H1 (cell line): ENCODE data around the gene MAGI2. TPM values are rescaled to one million over a fixed set of nuclear protein-coding genes. Genes with fewer than 3 reads are reported as not detected.

ENCODE experiments used
- CTCF ChIA-PET: fragments of 300-600 bp; sonication (Branson Sonifier 250); formaldehyde crosslinking; loops from one replicate; lab custom pipeline; 2021; ENCODE audit not compliant: partially characterized antibody; lab: Charles Lee
- POLR2A ChIA-PET: fragments of 300-600 bp; sonication (Branson Sonifier 250); formaldehyde crosslinking; loops from one replicate; lab custom pipeline; 2021; ENCODE audit warnings: inconsistent platforms; ENCODE audit not compliant: partially characterized antibody; lab: Charles Lee
- DNase-seq, 2 experiments: peaks; one replicate each; pipeline versions ENCODE4 v3.0.0 to v3.0.0-alpha.2; 2010 to 2022; ENCODE audit warnings: low spot score in 2 of 2, low read depth in 1 of 2, mixed read lengths in 1 of 2
- FAIRE-seq: peaks from 2 replicates; lab custom pipeline; 2011; peaks lifted over from hg19 to GRCh38; lab: Jason Lieb, UNC
- H2AFZ ChIP-seq: 2 replicates; pipeline ENCODE4 v1.8.1; 2012; ENCODE audit warnings: low read length, inconsistent platforms
- H2AK5ac ChIP-seq: 2 replicates; pipeline ENCODE4 v1.6.1; 2013; ENCODE audit warnings: low read depth, low read length
- H2BK120ac ChIP-seq: replicated peaks from 2 replicates; pipeline ENCODE3; 2013; ENCODE audit warnings: low read depth, low read length, inconsistent platforms
- H2BK12ac ChIP-seq: 2 replicates; pipeline ENCODE4 v1.6.1; 2013; ENCODE audit warnings: low read depth, low read length
- H2BK15ac ChIP-seq: 2 replicates; pipeline ENCODE4 v1.6.1; 2013; ENCODE audit warnings: low read length
- H2BK20ac ChIP-seq: 2 replicates; pipeline ENCODE4 v1.6.1; 2013; ENCODE audit warnings: low read length
- H2BK5ac ChIP-seq: 2 replicates; pipeline ENCODE4 v1.6.1; 2013; ENCODE audit warnings: low read depth, low read length
- H3K14ac ChIP-seq: 2 replicates; pipeline ENCODE4 v1.6.1; 2013; ENCODE audit warnings: inconsistent platforms; ENCODE audit not compliant: insufficient read length
- H3K18ac ChIP-seq: 2 replicates; pipeline ENCODE4 v1.6.1; 2013; ENCODE audit warnings: low read length; ENCODE audit errors: extremely low read depth
- H3K23ac ChIP-seq: 2 replicates; pipeline ENCODE4 v1.6.1; 2013; ENCODE audit warnings: inconsistent platforms; ENCODE audit not compliant: insufficient read length
- H3K23me2 ChIP-seq: 2 replicates; pipeline ENCODE4 v1.6.1; 2013; ENCODE audit warnings: low read depth, low read length
- H3K27ac ChIP-seq: 2 replicates; pipeline ENCODE4 v1.6.1; 2011; ENCODE audit warnings: low read depth, low read length, inconsistent platforms
- H3K27me3 ChIP-seq, 4 experiments: replicated peaks in 1 of 4; 1 replicate in 1 of 4; 2 replicates in 3 of 4; pipeline versions ENCODE4 v1.6.1 to v1.8.1; 2011 to 2013; ENCODE audit warnings: low read length in 3 of 4, mild to moderate bottlenecking in 3 of 4, inconsistent platforms in 2 of 4, mixed read lengths in 2 of 4, moderate library complexity in 1 of 4; ENCODE audit not compliant: control insufficient read depth in 3 of 4, insufficient read depth in 3 of 4; ENCODE audit errors: extremely low read depth in 1 of 4
- H3K36me3 ChIP-seq, 4 experiments: 2 replicates each; pipeline versions ENCODE4 v1.6.1 to v1.8.1; 2011 to 2013; ENCODE audit warnings: mild to moderate bottlenecking in 4 of 4, low read length in 3 of 4, moderate library complexity in 2 of 4, control low read depth in 1 of 4, inconsistent platforms in 1 of 4; ENCODE audit not compliant: insufficient read depth in 4 of 4, control insufficient read depth in 2 of 4
- H3K4ac ChIP-seq: replicated peaks from 2 replicates; pipeline ENCODE3; 2013; ENCODE audit warnings: low read length, low read depth, mixed read lengths, inconsistent platforms; ENCODE audit not compliant: insufficient read length
- H3K4me1 ChIP-seq, 4 experiments: replicated peaks in 1 of 4; 1 replicate in 1 of 4; 2 replicates in 3 of 4; pipeline versions ENCODE4 v1.6.1 to v1.8.1; 2011 to 2013; ENCODE audit warnings: low read length in 3 of 4, inconsistent platforms in 2 of 4, mixed read lengths in 1 of 4; ENCODE audit not compliant: insufficient read depth in 4 of 4, control insufficient read depth in 3 of 4
- H3K4me2 ChIP-seq, 2 experiments: 2 replicates each; pipeline versions ENCODE4 v1.6.1 to v1.8.1; 2011 to 2013; ENCODE audit warnings: low read depth in 2 of 2, low read length in 2 of 2, control low read depth in 1 of 2, inconsistent platforms in 1 of 2, mild to moderate bottlenecking in 1 of 2; ENCODE audit not compliant: insufficient read depth in 1 of 2
- H3K4me3 ChIP-seq, 4 experiments: fragments of 200-600, 300-600 bp in 1 of 4; sonication (generic), shearing (Covaris generic), sonication (Bioruptor Twin) in 1 of 4; 2 replicates each; pipeline versions ENCODE4 v1.5.1 to v1.8.1; 2011 to 2016; ENCODE audit warnings: low read length in 4 of 4, low read depth in 3 of 4, control low read depth in 2 of 4, inconsistent platforms in 2 of 4, mild to moderate bottlenecking in 2 of 4, mixed read lengths in 1 of 4, moderate library complexity in 1 of 4; ENCODE audit not compliant: insufficient read depth in 2 of 4; ENCODE audit errors: extremely low read depth in 1 of 4
- H3K56ac ChIP-seq: replicated peaks from 2 replicates; pipeline ENCODE3; 2013; ENCODE audit warnings: low read depth, mild to moderate bottlenecking, mixed read lengths, low read length, inconsistent platforms; ENCODE audit not compliant: insufficient read length
- H3K79me1 ChIP-seq: 2 replicates; pipeline ENCODE4 v1.6.1; 2013; ENCODE audit warnings: low read depth, low read length, control low read depth
- H3K79me2 ChIP-seq, 2 experiments: 2 replicates each; pipeline versions ENCODE4 v1.6.1 to v1.8.1; 2012 to 2013; ENCODE audit warnings: low read length in 2 of 2, mild to moderate bottlenecking in 2 of 2, inconsistent platforms in 1 of 2; ENCODE audit not compliant: insufficient read depth in 2 of 2, control insufficient read depth in 1 of 2
- H3K9ac ChIP-seq, 4 experiments: replicated peaks in 1 of 4; 1 replicate in 1 of 4; 2 replicates in 3 of 4; pipeline versions ENCODE4 v1.6.1 to v1.8.1; 2011 to 2013; ENCODE audit warnings: low read depth in 3 of 4, low read length in 3 of 4, control low read depth in 2 of 4, mild to moderate bottlenecking in 2 of 4, moderate library complexity in 2 of 4, inconsistent platforms in 1 of 4; ENCODE audit errors: extremely low read depth in 1 of 4
- H3K9me3 ChIP-seq, 2 experiments: 2 replicates each; pipeline versions ENCODE4 v1.6.1 to v1.8.1; 2012 to 2013; ENCODE audit warnings: mild to moderate bottlenecking in 2 of 2, moderate library complexity in 2 of 2, control low read depth in 1 of 2, inconsistent platforms in 1 of 2, low read depth in 1 of 2, low read length in 1 of 2, mixed read lengths in 1 of 2; ENCODE audit not compliant: insufficient read depth in 2 of 2
- H4K20me1 ChIP-seq, 2 experiments: replicated peaks in 1 of 2; 2 replicates each; pipeline versions ENCODE3 to v1.8.1; 2011 to 2013; ENCODE audit warnings: inconsistent platforms in 2 of 2, low read length in 2 of 2, mild to moderate bottlenecking in 1 of 2; ENCODE audit not compliant: insufficient read depth in 2 of 2, control insufficient read depth in 1 of 2
- H4K5ac ChIP-seq: 2 replicates; pipeline ENCODE4 v1.6.1; 2013; ENCODE audit warnings: low read length, low read depth, mixed read lengths, inconsistent platforms; ENCODE audit not compliant: insufficient read length
- H4K8ac ChIP-seq: 2 replicates; pipeline ENCODE4 v1.8.0; 2013; ENCODE audit warnings: mild to moderate bottlenecking, moderate library complexity, low read length, inconsistent platforms; ENCODE audit not compliant: insufficient read depth; ENCODE audit errors: extremely low read depth
- H4K91ac ChIP-seq: replicated peaks from 2 replicates; pipeline ENCODE3; 2013; ENCODE audit warnings: low read length, mixed read lengths, inconsistent platforms; ENCODE audit not compliant: insufficient read length
- CHD1 ChIP-seq: IDR thresholded peaks from 2 replicates; pipeline ENCODE4 v1.6.1; 2012; ENCODE audit warnings: low read depth, low read length, improper control_type of control experiment
- EZH2 ChIP-seq: fragments of 200-600 bp; sonication (generic); IDR thresholded peaks from 2 replicates; pipeline ENCODE4 v1.7.1; 2012; ENCODE audit warnings: low read depth, mild to moderate bottlenecking, moderate library complexity, low read length, inconsistent platforms; ENCODE audit not compliant: severe bottlenecking
- MAFK ChIP-seq: IDR thresholded peaks from 2 replicates; pipeline ENCODE4 v1.6.1; 2012; ENCODE audit warnings: low read depth, mild to moderate bottlenecking, improper control_type of control experiment, low read length
- NANOG ChIP-seq: IDR thresholded peaks from 2 replicates; pipeline ENCODE4 v1.6.1; 2011; ENCODE audit warnings: low read length, low read depth, mild to moderate bottlenecking, inconsistent platforms; ENCODE audit not compliant: insufficient read depth, poor library complexity, severe bottlenecking
- RFX5 ChIP-seq: IDR thresholded peaks from 2 replicates; pipeline ENCODE4 v1.6.1; 2011; ENCODE audit warnings: low read depth, low read length, improper control_type of control experiment, borderline replicate concordance
- SIRT6 ChIP-seq: IDR thresholded peaks from one replicate; pipeline ENCODE4 v1.7.1; 2012; ENCODE audit warnings: low read length, inconsistent platforms
- SRF ChIP-seq: IDR thresholded peaks from 2 replicates; pipeline ENCODE4 v1.6.1; 2011; ENCODE audit warnings: mild to moderate bottlenecking, low read depth, low read length, moderate library complexity
- YY1 ChIP-seq: IDR thresholded peaks from 2 replicates; pipeline ENCODE4 v1.6.1; 2011; ENCODE audit warnings: low read depth, mild to moderate bottlenecking, low read length
- WGBS, 2 experiments: shearing (Covaris generic) in 1 of 2; methylation state at CpG; one replicate each; pipeline versions ENCODE4 v1.1.6 to v1.1.7; 2013 to 2015; ENCODE audit warnings: low lambda C conversion rate in 2 of 2, mixed read lengths in 2 of 2, inconsistent platforms in 1 of 2, low coverage in 1 of 2, missing lambda C conversion rate in 1 of 2; ENCODE audit not compliant: insufficient replicate concordance in 2 of 2, insufficient coverage in 1 of 2, insufficient read length in 1 of 2; ENCODE audit errors: extremely low coverage in 1 of 2, missing lambda C conversion rate in 1 of 2; 5-methylcytosine and 5-hydroxymethylcytosine counted together
- polyA plus RNA-seq, 7 experiments: library from polyadenylated mRNA; depleted of rRNA in 3 of 7; stranded (reverse) in 5 of 7; unstranded in 2 of 7; fragments of >200 nt in 5 of 7; fragments of 200-250 nt in 2 of 7; gene quantifications; 1 replicate in 5 of 7; 2 replicates in 1 of 7; 4 replicates in 1 of 7; pipeline versions ENCODE4 v1.2.1 to v1.2.3, GENCODE V29; 2011 to 2013; ENCODE audit warnings: missing spikeins in 2 of 7, mixed read lengths in 2 of 7
- total RNA-seq: library from RNA; stranded (reverse); fragmentation: NEBNext Ultra II Directional; extraction: Animal tissue kit (Norgen Biotek cat#: 25700); gene quantifications from 2 replicates; pipeline ENCODE4 v1.2.1, GENCODE V29; 2021

The MAGI2 gene
- total and polyA plus RNA-seq, 2 of the 8 experiments (the other 6 are each of a cell fraction or from before 2014, with no cell fraction given) = 6.0 to 27.3 TPM

- Histone ChIP-seq H4K20me1 (no peaks in the 10 kb centered on the region), H2BK120ac (no peak overlapping the region), H3K4me1 (no peaks in the 10 kb centered on the region), H2BK5ac (no peak overlapping the region), H3K9me3 (no peaks in the 10 kb centered on the region), H3K23ac (no peak overlapping the region), H3K4ac (no peak overlapping the region), H3K79me1 (no peaks in the 10 kb centered on the region), H3K23me2 (no peaks in the 10 kb centered on the region), H3K18ac (no peak overlapping the region), H3K14ac (no peak overlapping the region), H3K79me2 (no peaks in the 10 kb centered on the region), H4K5ac (no peak overlapping the region), H3K56ac (no peak overlapping the region), H2BK12ac (no peak overlapping the region), H3K4me3 (no peak overlapping the region), H3K4me2 (no peak overlapping the region), H2AFZ (no peak overlapping the region), H3K27ac (no peak overlapping the region), H2AK5ac (no peak overlapping the region), H2BK15ac (no peak overlapping the region), H2BK20ac (no peak overlapping the region), H4K91ac (no peak overlapping the region), H3K9ac (no peak overlapping the region), H4K8ac (no peak overlapping the region), H3K36me3 (no peaks in the 10 kb centered on the region), H3K27me3 (no peaks in the 10 kb centered on the region)
- no peak for FAIRE-seq
- POLR2A ChIA-PET = no interaction called here
- 86% methylated on average over 2 of the region's 2 CpGs; no CpG with 5 or more reads in 1 of the 2 experiments for WGBS, 2 experiments
- DNase-seq = no peak
- TF ChIP-seq CHD1 (no peak), EZH2 (no peak), YY1 (no peak), RFX5 (no peak), NANOG (no peak), SRF (no peak), SIRT6 (no peak), MAFK (no peak)
- CTCF ChIA-PET = no interaction called here
Measured at GRCh38 chr7:78900806-78901205, 552.7 kb downstream of the MAGI2 start.
